HG03469 (cell line): ENCODE data around the gene RTN4.
"Not testable (repeated sequence)": the region's sequence is repeated elsewhere in the genome, so short reads cannot be mapped to it uniquely, and the experiment has no call there.

Experiments used
- ATAC-seq: cut with Tn5 transposase; IDR thresholded peaks from one replicate; pipeline ENCODE4 v1.9.1; 2021; ENCODE audit warnings: mild to moderate bottlenecking, moderate library complexity, moderate number of reproducible peaks; ENCODE audit not compliant: unreplicated experiment

Gene RTN4

DNA sequence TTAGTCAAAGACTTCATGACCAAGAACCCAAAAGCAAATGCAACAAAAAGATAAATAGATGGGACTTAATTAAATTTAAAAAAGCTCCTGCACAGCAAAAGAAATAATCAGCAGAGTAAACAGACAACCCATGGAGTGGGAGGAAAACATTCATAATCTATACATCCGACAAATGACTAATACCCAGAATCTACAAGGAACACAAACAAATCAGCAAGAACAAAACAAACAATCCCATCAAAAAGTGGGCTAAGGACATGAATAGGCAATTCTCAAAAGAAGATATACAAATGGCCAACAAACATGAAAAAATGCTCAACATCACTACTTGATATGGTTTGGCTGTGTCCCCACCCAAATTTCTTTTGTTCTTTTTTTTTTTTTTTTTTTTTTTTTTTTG lies 25.8 kb upstream of the RTN4 start:
- ATAC-seq: not testable (repeated sequence)

DNA sequence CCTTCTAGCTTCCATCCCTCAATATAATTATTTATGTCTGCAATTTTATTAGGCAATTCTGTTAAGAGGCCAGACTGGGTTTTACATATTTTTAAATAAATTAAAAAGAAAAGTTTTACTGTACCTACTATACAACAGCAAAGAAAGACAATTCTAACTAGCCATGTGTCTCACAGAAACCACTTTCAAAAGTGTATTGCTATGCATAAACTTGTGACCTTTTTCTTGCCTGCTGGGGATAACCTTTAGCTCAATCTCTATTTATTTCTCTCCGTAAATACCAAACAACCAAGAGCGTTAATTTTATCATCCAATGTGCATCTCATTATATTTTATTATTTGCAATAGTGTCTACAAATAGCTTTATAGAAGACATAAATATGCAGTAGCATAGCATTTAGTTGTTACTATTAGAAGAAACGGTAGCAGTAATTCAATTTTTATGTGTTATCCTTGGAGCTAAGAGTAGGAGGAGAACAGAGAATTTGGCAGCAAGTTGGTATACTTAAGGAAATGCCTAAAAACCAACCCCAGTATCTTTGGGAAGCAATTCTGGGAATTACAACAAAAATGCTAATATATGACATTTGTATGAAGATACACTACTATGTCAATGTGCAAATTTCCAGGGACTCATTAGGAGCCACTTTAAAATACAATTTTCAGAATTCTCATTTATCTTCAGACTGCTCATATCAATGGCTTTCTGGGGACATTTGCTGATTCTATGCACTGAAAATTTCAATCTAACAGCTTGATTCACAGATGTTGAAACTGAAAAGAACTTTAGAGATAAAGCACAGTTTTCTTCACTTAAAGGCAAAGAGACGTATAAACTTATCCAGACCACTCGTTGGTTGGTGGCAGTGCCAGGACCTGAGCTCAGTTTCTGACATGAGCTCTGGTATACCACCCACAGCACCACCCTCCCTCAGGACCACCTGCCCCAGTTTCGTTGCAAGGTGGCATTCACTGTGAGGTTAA lies 23.0 kb upstream of the RTN4 start:
- ATAC-seq: no peak

DNA sequence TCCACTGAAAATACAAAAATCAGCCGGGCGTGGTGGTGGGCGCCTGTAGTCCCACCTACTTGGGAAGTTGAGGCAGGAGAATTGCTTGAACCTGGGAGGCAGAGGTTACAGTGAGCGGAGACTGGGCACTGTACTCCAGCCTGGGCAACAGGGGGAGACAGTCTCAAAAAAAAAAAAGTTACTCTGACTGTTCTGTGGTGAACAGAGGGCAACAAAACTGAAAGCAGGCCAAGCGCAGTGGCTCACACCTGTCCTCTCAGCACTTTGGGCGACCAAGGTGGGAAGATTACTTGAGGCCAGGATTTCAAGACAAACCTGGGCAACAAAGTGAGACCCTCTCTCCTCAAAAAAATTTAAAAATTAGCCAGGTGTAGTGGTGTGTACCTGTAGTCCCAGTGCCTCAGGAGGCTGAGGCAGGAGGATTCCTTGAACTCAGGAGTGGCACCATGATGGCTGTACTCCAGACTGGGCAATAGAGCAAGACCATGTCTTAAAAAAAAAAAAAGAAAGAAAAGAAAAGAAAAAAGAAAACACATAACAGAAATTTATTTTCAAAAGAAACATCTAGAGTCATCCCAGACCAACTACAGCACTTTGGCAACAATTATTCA lies 13.6 kb upstream of the RTN4 start:
- no peak for ATAC-seq

DNA sequence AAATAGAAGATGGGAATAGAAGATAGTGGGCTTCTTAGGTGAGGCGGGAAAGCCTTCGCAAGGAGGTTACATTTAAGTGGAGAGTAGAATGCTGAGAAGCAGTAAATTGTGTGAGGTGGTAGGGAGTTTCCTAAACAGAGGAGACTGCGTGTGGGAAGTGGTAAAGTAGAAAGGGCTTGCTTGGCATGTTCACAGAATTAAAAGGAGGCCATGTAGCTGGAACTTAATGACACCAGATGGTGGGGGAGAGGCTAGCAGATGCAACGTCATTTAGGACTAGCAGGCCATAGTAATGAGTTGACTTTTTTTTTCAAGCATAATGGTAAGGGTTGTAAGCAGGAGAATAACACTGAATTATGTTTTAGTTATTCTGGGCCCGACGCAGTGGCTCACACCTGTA lies 13.0 kb upstream of the RTN4 start:
- ATAC-seq: no peak

DNA sequence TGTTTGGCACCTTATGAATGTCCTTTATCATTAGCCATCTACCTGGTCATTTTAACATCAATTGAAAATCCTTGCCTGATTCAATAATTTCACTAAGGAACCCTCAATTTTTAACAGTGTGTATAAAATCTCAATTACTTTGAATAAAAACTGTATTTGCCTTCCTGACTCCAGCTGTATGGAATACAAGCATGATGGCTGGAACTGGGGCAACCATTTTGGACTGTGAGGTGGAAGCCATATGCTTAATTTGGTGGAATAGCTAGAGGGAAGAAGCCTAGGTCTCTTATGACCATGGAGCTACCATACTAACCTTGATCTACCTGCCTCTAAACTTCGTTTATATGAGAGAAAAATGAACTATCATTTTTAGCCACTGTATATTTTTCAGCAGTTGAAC lies 12.5 kb upstream of the RTN4 start:
- ATAC-seq: no peak

DNA sequence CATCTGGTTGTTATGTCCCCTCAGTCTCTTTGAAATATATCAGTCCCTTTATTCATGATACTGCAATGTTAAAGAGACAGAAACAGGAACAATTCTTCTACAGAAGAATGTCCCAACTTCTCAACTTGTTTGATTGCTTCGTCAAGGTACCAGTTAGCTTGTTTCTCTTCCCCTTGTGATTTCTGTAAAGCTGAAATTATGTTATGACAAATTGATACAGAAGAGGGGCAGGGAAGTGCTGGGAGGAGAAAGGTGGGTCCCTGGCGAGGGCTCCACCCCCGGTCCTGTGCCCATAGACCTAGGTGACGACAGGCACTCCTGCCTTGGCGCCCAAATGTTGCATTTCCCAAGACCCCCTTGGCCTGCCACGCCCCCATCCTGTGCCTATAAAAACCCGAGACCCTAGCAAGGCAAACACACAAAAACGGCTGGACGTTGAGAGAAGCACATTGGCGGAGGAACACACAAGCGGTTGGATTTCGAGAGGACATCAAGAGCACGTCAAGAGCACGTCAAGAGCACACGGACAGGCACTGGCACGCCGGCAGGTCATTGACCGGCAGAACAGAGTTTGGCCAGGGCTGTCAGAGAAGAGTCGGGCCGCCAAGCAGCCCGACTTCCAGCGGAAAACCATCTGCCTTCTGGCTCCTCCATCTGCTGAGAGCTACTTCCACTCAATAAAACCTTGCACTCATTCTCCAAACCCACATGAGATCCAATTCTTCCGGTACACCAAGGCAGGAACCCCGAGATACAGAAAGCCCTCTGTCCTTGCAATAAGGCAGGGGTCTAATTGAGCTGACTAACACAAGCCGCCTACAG lies 11.5 kb upstream of the RTN4 start:
- no peak for ATAC-seq

DNA sequence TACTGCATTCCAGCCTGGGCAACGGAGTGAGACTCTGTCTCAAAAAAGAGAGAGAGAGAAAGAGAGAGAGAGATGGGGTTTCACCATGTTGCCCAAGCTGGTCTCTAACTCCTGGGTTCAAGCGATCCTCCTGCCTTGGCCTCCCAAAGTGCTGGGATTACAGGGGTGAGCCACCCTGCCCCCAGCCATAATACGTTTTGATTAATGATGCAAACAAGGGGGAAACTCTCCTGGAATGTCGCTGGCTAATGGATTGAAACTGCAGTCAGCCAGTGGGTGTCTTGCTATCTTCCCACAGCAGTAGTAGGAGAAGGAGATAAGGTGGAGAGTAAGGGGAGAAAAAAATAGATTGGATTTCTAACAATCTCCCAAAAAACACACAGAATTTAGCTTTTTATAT lies 9.5 kb upstream of the RTN4 start:
- no peak for ATAC-seq

DNA sequence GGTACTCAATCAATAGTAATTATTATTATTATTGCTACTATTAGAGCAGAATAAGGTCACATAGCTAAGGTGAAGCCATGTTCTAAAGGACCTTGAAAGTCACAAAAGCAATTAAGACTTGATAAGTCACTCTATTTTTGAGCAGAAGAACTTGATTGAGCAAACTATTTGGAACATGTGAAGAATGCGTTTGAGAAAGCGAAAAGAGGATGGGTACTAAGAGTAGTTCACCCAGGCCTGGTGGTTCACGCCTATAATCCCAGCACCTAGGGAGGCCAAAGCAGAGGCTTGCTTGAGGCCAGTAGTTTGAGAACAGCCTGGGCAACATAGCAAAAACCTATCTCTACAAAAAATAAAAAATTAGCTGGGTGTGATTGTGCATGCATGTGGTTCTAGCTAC lies 7.2 kb upstream of the RTN4 start:
- ATAC-seq: no peak

DNA sequence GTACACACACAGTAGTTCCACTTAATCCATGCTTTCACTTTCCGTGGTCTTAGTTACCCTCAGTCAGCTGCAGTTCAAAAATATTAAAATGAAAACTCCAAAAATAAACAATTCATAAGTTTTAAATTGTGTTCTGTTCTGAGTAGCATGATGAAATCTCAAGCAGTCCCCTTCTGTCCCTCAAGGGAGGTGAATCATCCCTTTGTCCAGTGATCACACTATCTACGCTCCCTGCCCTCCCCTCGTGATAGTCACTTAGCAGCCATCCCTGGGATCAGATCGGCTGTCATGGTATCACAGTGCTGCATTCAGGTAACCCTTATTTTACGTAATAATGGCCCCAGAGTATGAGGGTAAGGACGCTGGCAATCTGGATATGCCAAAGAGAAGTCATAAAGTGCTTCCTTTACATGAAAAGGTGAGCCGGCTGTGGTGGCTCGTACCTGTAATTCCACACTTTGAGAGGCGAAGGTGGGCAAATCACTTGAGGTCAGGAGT lies 5.8 kb upstream of the RTN4 start:
- ATAC-seq: no peak

DNA sequence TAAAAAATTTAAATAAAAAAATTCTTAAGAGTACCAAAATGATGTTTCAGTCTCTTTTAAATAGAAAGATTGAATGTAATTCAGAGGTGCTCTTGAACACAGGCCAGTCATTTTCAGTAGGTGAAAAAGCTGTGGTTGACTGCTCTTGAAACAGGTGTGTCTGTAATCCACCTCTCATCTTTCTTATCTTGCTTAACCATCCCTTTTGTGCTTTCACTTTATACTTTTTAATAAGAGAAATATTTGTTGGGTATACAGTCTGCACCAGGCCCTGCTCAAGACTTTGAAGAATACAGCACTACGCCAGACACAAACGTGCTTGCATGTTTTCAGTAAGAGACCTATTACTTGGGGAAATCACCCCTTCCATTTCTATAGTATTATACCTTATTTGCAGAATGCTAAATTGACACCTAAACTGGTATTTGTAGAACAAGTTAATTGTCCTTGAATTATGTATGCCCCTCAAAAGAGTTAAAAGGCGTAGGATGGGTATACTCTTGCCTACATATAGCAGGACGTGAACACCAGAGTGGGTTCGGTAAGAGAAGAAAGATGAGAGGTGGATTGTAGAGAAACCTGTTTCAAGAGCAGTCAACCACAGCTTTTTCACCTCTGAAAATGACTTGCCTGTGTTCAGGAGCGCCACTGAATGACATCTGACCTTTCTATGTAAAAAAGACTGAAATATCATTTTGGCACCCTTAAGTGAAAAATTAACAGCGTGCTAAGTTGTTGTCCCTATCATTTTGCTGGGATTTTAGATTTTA lies 4.0 kb upstream of the RTN4 start:
- peak; percentile 27 for ATAC-seq

DNA sequence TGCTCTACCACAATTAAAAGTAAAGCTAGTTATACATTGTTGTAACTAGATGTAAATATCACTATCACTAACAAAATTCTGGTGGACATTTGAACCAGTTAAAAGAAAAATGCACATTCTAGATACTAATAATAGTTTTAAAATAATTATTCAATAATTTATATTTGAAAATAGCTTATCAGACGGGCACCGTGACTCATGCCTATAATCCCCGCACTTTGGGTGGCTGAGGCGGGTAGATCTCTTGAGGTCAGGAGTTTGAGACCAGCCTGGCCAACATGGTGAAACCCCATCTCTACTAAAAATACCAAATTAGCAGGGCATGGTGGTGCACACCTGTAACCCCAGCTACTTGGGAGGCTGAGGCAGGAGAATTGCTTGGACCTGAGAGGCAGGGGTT lies 3.0 kb upstream of the RTN4 start:
- not testable (repeated sequence) for ATAC-seq

DNA sequence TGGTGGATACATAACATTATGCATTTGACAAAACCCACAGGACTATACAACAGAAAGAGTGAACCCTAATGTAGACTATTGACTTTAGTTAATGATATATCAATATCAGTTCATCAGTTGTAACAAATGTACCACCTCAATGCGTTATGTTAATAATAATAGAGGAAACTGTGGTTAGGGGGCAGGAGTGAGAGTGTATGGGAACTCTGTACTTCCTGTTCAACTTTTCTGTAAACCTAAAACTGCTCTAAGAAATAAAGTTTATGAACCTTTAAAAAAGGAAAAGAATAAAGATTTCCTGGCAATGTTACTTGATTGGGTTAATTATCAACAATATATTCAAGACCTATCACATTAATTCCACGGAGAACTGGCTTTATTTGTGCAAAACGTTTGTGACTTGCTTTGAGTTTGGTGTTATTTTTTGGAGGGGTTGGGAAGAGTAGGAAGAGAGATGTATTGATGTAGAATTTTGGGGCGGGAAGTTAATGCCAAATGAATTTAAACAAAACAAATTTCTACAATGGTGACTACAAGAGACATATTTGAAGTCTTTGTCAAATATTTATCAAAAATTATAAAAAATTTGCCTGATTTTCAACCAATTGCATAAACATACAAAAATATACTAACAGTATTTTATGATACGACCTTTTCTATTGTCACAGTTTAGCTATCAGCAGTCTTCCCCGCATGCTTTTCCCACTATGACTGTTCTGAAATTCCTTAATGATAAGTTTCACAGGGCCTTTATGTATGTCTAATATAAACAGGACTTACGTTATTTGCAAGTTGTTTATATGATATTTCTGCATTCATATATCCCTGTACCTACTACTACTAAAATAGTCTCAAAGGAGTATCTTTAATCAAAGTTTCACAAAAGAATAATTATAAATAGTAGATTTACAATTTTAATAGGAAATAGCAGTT lies 2.1 kb upstream of the RTN4 start:
- ATAC-seq: no peak

DNA sequence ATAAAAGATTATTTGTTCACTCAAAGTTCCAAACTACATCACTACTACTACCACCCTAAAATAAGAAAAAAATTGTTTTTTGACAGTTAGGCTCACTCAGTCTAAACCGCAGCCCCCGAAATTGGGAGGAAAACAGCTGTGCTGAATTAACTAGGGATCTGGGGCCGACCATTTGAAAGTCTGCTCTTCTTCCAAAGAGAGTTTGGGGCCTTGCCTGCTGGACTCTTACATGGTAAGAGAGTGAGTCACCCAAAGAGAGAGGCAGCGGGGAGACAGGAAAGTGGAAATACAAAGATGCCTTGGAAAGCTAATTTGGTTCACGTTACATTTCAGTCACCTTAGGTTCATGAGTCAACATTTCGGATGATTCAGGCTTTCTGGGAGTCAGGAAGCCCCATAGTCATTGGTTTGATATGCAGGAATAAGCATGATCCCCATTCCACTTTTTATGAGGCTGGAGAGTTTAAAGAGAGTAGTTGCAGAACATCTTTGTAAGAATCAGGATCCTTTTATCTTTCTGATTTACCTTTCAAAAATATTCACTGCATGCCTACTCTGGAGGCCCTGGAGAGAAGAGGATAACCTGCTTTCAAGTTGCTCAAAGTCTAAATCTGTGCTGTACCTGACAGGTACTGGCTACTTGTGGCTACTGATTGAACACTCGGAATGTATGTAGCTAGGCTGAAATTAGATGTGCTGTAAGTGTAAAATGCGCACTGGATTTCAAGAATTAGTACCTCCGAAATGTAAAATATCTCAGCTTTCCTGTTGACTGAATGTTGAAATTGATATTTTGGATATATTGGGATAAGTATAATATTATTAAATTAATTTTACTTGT lies 995 bp upstream of the RTN4 start:
- no peak for ATAC-seq

DNA sequence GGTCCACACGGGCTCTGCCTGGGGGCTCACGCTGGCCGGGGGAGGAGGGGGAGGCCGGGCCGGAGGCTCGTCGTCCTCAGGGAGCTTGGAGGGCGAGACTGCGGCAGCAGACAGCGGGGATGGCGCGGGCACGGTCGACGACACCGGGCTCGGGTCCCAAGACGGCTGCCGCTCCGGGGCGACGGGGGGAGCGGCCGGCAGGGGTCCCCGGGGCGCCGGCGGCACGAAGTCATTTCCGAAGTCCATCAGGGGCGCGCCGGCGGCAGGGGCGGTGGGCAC lies 491 bp downstream of the RTN4 start:
- ATAC-seq: no peak

DNA sequence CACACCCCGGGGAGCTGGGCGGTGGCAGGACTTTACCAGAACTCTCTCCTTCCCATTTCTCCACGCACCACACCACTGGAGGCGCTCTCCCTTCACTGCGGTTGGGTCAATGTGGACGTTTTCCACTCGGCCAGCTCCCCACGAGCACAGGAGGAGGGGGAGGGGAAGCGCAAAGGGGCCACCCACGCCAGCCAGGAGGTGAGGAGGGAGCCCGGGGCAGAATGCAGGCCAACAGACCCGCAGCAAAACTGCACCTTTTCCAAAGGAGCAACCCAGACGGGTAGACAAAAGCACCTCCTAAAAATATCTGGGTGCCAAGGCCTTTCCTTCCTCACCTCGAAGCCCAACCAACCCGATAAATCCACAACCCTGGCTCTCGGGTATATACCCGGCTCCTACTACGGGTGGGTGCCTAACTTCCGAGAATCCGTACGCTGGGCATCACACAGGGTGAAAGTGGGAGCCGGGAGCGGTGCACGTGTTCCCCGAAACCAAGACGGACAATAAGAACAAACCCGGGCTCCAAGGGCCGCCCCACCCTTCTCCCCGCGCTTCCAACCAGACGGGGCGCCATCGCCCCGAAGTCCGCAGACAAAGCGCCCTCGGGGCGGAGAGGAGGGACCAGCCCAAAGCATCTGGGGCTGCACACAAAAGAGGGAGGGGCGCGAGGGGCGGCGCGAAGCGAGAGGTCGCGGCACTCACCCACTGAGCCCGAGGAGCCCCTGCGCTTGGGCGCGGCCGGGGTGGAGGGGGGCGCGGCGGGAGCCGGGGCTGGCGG lies 1.0 kb downstream of the RTN4 start:
- no peak for ATAC-seq

DNA sequence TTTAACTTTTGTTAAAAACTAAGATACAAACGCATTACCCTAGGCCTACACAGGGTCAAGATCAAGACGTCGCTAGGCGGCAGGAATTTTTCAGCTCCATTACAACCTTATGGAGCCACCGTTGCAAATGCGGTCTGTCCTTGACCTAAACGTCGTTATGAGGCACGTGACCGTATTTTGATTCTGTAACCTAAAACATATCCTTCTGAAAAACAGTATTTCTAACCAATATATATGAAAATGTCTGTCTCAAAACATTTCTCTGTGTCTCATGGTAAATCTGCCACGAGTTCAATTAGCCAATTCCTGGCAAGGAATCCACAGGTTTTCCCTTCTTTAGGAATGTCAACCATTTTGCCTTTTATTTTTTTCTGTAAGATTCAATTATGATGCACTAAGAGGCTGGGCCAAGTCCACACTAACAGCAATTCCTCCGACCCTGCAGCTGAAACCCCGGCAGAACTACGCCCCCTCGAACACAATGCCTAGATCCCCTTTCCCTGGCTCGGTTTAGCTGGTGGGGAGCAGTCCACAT lies 1.7 kb downstream of the RTN4 start:
- no peak for ATAC-seq

DNA sequence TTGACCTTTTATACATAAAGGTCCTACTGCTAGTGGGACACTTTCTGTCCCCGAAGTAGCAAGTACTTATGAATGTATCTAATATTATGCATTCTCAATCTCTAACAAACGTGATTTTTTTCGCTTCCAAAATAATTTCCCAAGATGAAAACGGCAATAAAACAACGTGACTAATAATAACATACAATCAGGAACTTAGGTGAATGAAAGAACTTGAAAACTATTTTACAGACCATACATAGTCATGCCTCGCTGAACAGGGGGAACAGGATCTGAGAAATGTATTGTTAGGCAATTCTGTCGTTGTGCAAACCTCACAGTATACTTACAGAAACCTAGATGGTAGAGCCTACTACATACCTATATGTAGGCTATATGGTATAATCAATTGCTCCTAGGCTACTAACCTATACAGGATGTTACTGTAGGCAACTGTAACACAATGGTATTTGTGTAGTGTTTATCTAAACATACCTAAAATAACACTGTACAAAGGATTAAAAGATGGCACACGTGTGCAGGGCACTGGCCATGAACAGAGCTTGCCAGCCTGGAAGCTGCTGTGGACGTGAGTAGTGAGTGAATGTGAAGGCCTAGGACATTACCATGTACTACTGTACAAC lies 2.5 kb downstream of the RTN4 start:
- no peak for ATAC-seq
